22Rv1 (cell line): ENCODE data around the gene DNAJB5.
"Not testable (repeated sequence)": the region's sequence is repeated elsewhere in the genome, so short reads cannot be mapped to it uniquely, and the experiment has no call there.

Source experiments
- H3K27ac ChIP-seq: fragments of 450-650 bp; 2 replicates; pipeline ENCODE4 v1.5.1; 2017
- ZFX ChIP-seq: fragments of 450-650 bp; IDR thresholded peaks from 2 replicates; pipeline ENCODE4 v1.6.1; 2017; ENCODE audit warnings: antibody characterized with exemption, borderline replicate concordance
- TF ChIP-seq, protein P1 (sequence below): fragments of 450-650 bp; IDR thresholded peaks from 2 replicates; pipeline ENCODE4 v1.5.1; 2017; ENCODE audit warnings: mild to moderate bottlenecking

Gene DNAJB5

DNA sequence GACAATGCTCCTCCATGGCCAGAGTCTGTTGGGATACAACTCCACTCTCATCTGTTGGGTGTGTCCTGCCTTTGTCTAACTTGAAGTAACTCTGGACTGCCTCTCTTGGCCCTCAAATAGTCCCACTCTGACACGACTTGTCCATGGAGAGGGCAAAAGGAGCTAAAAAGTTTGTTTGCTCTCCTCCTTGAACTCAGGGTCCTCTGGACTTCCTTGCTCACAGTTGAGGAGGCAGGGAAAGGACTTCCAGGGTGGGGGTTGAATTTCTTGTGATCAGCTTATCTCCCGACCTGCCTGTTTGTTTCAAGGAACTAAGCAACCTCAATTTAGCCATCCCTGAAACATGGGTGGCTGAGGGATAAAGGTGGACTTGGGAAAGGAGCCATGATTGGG, 11.7 kb downstream of the DNAJB5 start:
- H3K27ac ChIP-seq, result no peak overlapping the region
- TF ChIP-seq, protein P1, sequence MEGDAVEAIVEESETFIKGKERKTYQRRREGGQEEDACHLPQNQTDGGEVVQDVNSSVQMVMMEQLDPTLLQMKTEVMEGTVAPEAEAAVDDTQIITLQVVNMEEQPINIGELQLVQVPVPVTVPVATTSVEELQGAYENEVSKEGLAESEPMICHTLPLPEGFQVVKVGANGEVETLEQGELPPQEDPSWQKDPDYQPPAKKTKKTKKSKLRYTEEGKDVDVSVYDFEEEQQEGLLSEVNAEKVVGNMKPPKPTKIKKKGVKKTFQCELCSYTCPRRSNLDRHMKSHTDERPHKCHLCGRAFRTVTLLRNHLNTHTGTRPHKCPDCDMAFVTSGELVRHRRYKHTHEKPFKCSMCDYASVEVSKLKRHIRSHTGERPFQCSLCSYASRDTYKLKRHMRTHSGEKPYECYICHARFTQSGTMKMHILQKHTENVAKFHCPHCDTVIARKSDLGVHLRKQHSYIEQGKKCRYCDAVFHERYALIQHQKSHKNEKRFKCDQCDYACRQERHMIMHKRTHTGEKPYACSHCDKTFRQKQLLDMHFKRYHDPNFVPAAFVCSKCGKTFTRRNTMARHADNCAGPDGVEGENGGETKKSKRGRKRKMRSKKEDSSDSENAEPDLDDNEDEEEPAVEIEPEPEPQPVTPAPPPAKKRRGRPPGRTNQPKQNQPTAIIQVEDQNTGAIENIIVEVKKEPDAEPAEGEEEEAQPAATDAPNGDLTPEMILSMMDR, result no peak
- TF ChIP-seq ZFX, result no peak

DNA sequence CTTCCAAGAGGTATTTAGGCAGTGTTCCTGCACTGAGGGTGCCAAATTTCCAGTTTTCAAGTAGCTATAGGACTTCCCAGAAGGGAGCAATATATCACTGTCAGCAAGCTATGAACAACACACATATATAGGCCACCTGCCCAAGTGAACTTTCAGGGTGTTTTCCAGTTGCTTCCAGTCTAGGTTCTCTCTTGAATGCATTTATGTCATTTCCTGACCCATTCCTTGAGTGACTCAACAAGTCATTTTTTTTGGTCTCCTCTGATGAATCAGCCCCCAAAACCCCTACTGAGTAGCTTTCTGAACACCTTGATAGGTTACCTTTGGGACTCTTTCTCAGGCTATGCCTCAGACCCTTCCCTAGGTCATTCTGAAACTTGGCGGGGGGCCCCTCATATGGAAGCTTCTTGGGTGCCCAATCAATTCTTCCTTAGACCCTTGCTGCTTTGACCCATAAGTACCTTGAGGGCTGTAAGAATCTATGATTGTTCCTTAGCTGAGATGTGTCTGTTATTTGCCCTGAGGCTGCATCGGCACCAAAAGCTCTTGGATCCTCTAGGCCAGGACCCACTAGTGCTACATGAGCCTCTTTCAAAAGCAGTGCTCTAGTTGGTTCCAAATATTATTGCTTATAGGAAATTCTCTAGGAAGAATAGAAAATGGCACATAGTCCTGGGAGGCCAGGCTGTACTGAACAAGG, 12.4 kb downstream of the DNAJB5 start:
- no peak overlapping the region for H3K27ac ChIP-seq
- TF ChIP-seq, protein P1, result no peak
- no peak for TF ChIP-seq ZFX

DNA sequence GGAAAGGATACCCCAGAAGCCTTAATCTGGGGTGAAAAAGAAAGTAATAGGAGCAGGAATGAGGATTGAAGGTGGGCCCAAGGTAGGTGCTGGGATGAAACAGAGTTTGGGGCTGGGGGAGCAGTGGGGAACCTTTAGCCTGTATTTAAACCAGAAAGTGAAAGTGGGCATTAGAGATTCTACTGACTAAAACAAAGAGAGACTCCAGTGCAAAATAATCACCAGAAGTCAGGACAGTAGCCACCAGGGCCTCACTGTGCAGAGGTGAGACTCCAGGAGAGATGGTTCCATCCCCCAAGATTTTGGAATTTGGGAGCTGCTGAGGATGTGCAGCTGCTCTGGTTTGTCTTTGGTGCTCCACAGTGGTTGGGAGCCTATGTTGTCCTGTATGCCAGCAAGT, 13.1 kb downstream of the DNAJB5 start:
- no peak overlapping the region for H3K27ac ChIP-seq
- TF ChIP-seq ZFX, result no peak
- TF ChIP-seq, protein P1, result no peak

DNA sequence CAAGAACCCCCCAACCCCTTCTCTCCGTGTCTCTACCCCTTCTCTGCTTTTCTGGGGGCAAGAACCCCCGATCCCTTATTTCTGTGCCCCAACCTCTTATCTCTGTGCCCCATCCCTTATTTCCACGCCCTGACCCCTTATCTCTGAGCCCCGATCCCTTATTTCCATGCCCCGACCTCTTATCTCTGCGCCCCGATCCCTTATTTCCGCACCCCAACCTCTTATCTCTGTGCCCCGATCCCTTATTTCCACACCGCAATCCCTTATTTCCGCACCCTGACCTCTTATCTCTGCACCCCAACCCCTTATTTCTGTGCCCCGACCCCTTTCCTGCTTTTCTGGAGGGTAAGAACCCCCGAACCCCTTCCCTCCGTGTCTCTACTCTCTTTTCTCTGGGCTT, 14.8 kb downstream of the DNAJB5 start:
- H3K27ac ChIP-seq, result not testable (repeated sequence)

DNA sequence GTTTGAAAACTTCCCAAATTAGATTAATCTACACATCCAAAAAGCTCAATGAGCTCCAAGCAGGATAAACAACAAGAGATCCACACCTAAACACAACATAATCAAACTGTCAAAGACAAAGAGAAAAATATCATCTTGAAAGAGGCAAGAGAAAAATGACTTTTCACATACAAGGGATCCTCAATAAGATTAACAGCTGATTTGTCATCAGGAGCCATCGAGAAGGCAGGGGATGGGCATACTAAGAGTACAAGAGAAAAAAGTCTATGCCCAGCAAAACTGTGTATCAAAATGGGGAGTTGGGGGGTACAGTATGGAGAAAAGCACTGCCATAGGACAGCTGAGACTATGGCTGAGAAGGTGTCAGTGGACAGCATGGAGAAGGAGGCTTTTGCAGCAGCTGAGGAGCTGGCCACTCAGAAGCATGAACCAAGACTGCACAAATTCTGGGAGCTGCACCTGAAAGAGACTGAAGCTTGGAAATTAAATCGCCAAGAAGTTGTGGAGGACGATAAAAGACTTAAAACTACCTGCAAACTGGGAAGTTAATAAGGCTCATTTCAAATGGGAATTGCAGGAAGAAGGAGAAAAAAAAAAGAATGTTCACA, 20.9 kb downstream of the DNAJB5 start:
- TF ChIP-seq, protein P1, result no peak
- TF ChIP-seq ZFX, result no peak
- no peak overlapping the region for H3K27ac ChIP-seq

DNA sequence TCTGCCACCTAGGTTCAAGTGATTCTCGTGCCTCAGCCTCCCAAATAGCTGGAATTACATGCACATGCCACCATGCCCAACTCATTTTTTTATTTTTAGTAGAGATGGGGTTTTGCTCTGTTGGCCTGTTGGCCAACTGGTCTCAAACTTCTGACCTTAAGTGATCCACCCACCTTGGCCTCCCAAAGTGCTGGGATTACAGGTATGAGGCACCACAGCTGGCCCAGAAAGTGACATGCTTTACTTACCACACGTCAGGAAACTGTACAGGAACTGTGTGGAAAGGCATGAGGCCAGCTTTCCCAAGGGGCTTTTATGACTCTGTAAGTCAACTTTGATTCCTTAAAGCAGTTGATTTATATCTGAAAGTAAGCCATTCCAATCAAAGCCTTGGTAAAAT, 25.0 kb downstream of the DNAJB5 start:
- H3K27ac ChIP-seq, result no peak overlapping the region
- no peak for TF ChIP-seq ZFX
- TF ChIP-seq, protein P1, result no peak

DNA sequence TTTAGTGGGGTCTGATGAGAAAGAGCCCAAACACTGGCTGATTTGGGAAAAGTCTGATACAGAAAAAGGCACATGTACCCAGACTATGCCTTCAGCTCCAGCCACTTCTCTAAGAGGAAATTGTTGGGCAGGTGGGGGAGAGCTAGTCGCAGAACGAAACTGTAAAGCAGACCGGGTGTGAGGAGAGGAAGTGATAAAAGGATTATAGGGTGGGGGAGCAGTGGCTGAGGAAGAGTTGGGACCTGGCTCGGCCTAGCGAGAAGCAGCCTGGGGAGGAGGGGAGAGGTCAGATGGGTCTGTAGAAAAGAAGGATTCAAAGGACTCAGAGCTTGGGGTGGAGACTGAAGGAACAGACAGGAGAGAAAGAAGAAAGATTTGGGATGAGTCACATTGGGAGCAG, 33.9 kb downstream of the DNAJB5 start:
- H3K27ac ChIP-seq, result not testable (repeated sequence)

DNA sequence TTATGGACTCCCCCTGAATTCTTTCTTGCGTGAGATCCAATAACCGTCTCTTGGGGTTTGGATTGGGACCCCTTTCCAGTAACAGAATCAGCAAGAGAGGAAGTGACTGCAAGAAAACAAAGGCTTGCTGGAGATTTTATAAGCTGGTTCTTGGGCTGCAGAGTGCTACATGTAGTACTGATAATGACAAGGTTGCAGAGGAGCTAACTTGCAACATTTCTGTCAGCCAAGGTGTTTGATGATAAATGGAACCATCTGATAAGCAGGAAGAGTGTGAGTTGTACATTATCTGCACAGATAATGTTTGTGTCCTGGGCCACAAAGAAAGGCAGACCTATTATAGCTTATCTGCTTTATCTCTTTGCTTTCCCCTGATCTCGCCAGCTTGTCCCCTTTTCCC, 37.1 kb downstream of the DNAJB5 start:
- no peak overlapping the region for H3K27ac ChIP-seq
- TF ChIP-seq, protein P1, result no peak
- no peak for TF ChIP-seq ZFX
